ENCODE data around the gene SEMA4F.

The SEMA4F gene

GRCh38 chr2:74707837-74708236, 53.8 kb downstream of the SEMA4F start:
- no peak for DNase-seq

GRCh38 chr2:74708296-74708695, 54.2 kb downstream of the SEMA4F start:
- no peak for DNase-seq

GRCh38 chr2:74708883-74709282, 54.8 kb downstream of the SEMA4F start:
- no peak for DNase-seq

- DNase-seq: no peak
These were observed 58.4 kb downstream of the SEMA4F start for GRCh38 chr2:74712223-74713053.

- DNase-seq: peak; percentile 37
These were observed 60.6 kb downstream of the SEMA4F start for GRCh38 chr2:74714691-74715080.

GRCh38 chr2:74715081-74715791, 61.2 kb downstream of the SEMA4F start:
- peak; percentile 78 for DNase-seq

GRCh38 chr2:74715880-74716279, 61.8 kb downstream of the SEMA4F start:
- DNase-seq: no peak

GRCh38 chr2:74719066-74719465, 65.0 kb downstream of the SEMA4F start:
- DNase-seq: no peak

GRCh38 chr2:74721316-74721715, 67.3 kb downstream of the SEMA4F start:
- DNase-seq: no peak

- DNase-seq: no peak
These were observed 70.4 kb downstream of the SEMA4F start for GRCh38 chr2:74724496-74724895.

GRCh38 chr2:74725287-74725686, 71.2 kb downstream of the SEMA4F start:
- no peak for DNase-seq

- DNase-seq: no peak
These were observed 74.8 kb downstream of the SEMA4F start for GRCh38 chr2:74728842-74729241.

- no peak for DNase-seq
These were observed 76.5 kb downstream of the SEMA4F start for GRCh38 chr2:74730530-74730929.

Measured in NCI-H1694 (cell line).